ENCODE data around the gene ME3.
A peak's percentile ranks its signal among the peaks of the same experiment; 100 is the strongest.

Gene ME3

DNA sequence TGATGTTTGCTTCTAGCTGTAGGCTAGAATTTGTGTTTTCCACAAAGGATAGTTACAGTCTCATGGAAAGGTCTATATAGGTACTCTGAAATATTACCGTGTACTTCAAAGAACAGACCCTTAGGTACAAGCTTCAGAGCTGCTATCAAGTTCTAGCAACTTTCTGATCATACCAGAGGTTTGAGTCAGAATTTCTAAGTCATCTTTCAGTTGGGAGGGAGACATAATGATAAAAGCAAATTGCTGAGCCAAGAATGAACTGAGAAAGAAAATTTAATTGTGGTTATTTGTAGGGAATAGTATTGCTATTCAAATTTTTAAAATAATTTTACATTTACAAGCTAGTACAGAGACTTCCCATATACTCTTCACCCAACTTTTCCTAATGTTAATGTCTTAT is 19.9 kb upstream of the ME3 start:
- FAIRE-seq, result no peak

DNA sequence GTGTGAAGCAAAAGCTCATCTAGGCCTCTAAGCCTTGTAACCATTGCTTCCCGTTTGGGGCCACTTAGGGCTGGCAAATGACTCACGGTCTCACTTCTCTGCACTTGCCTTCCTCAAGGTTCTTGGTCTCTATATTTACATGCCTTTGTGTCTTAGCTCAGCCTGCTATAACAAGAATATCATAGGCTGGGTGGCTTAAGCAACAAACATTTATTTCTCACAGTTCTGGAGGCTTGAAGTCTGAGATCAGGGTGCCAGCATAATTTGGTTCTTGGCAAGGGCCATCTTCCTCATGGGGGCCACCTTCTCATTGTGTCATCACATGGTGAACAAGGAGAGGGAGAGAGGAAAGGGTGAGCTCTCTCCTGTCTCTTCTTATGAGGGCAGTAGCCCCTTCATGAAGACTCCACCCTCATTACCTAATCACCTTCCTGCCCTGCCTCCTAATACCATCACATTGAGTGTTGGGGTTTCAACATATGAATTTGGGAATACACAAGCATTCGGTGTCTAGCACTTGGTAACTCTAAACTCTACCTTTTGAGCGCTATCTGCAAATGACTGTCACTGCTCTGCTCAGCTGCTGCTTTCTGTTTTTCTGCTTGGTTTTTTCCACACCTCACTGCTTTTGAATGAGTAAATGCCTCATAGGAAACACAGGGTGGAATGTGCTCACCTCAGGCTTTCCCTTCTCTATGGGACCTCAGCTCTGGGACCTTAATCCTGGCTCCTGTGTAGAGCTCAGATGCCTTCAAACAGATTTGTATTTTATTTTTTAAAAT is 16.2 kb upstream of the ME3 start:
- no peak for FAIRE-seq

DNA sequence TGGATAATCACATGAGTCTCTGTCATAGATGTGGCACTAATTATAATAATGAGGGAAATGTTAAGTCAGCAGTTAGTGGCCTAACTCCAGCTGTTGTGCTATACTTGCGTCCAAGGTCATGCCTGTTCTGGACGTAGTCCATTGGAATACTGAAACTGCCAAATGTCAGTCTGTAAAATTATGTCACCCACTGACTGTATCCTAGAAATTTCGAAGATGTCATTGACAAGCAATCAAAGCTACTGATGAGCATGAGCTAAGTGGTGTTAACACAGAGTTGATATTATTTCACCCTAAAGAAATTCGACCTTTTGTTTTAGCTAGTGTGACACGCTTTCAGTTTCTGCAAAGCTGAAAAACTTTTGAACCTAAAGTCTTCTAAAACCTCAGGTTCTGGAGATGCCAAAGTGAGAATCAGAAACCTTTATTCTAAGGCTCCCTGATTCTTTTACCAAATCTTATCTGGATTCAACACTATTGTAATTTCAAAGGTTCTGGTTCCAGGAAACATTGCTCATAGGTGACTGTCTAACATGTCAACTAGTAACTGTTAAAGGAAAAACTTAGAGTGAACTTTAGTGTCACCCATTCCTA is 14.9 kb upstream of the ME3 start:
- FAIRE-seq, result no peak

DNA sequence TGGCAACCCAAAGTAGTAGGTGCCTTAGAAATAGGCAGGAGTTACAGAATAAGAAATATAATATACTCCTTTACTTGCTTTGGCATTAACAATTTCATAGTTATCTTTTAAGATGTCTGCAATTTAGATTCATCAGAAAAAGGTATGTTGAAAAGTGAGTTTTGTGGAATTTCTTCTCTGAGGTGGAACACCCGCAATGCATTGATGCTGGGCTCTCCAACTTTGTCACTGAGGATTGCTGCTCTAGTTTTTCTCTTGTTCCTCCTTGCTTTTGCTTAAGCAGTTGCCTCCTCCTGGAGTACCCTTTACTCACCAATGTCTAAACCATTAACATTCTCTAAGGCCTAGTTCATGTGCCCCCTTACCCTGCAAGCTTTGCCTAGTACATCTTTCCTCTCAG is 14.1 kb upstream of the ME3 start:
- no peak for FAIRE-seq

DNA sequence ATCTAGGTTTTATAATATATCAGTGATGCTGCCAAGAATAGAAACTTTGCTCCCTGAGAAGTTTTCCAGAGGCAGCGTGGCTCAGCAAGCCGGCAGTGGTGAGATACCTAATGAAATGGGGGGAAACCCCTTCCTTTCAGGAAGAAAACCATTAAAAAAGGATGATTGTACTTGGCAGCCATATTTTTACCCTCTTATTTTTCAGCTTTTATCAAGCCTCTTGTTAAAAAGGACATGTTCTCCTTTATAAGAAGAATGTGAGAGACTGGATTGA is 9.0 kb upstream of the ME3 start:
- no peak for FAIRE-seq

DNA sequence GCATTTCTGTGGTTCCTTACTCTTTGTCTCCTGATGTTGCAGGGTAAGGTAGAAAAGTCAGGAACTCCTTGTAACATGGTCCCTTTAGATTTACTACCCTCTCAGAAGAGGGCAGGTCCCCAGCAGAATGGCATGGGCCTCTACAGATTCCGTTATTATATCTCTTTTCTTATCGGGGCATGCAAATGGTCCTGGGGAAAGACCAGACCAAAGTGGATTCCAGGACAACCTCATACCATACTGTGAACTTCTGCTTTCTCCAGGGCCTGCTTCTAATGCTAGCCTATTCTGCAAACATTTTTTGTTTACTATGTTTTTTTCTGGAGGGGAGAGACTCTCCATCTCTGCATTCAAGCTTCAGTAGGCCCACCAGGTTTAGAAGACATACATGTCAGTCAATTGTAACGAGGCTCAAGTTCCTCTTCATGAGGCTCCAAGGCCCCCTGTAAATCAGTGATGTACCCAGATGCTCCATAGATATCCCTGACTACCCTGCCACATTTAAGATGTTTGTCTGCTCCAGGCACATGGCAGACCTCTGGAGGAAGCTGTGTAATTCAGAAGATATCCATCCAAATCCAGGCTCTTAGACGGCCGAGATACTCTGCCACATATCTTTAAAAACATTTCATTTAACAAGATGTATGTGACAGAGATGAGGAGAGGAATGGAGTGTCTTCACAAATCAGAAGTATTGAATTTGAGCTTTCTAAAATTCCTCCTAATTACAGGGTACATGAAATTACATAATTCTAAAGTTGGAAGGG is 8.5 kb upstream of the ME3 start:
- no peak for FAIRE-seq

DNA sequence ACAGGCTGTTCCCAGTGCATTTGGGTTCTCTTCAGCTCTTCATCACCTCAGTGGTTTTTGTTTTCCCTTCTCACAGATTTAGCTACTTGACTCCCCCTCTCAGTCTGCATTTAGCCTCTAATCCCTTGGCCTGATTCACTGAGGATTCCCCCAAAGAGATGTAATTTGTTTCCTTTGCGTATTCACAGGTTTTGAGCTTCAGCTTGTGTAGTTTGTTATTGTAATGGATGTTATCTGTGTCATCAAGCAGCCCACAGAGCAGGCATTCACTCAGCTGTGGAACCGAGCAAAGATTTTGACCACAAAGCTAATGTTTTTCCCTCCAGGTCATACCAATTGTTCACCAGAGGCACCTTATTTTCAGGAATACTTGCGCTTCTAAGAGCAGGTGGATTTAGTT is 6.4 kb upstream of the ME3 start:
- FAIRE-seq, result no peak

DNA sequence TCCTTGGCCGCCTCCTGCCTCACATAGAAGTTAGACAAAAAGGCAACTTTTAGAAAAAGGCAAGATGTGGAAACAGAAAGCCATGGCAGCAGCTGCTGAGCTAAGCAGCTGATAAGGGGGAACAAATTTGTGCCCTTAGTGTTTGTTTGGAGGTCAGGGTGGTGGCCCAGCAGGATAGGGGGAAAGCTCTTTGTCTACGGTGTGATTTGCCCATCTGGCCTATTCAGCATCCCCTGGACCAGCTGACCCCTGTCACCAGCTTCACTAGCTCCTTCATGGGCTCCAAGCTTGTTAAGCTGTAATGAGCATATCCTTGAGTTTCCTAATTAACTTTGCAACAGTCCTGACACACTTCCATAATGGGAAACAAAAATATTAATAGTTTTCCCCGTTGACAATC is 5.9 kb upstream of the ME3 start:
- FAIRE-seq, result no peak

DNA sequence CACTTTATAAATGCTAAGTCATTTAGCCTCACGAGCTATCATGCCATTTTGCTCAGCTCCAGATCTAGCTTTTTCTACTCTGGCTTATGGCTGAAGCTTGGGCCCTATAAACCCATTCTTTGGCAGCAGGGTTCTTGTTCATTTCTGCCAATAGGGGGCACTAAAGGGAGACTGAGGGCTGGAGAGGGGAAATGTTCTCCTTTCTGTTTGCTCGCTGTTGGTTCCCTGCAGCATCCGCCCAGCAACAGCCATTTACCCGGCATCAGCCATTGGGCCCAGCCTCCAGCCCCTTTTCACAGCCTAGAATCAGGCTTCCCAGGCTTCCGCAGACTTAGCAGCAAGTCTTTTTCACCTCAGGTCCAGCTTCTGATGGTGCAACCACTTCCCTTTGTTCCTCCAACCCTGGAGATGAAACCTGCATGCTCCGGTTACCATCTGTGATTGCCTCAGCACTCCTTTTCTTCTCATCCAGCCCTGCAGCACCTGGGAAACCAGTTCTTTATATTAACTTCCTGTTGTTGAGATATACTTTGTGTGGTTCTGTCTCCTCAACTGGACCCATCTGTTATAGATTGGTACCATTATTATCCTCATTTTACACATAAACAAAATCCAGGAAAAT is 4.2 kb upstream of the ME3 start:
- no peak for FAIRE-seq

DNA sequence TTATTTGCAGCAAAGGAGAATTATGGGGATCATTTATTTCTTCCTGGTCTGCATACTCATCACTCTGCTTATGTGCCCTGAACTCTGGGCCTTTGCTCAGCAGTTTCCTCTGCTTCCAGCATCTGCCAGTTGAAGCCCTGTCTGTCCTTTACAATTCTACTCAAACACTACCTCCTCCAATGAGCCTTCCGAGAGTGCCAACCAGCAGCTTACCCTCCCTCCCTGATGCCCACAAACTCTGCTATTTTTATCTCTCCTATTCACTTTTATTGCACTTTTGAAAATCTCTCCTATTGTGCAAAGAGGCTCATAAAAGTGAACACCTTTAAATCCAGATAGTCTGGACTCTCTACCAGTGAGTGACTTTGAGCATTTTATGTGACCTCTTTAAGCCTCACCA is 3.6 kb upstream of the ME3 start:
- FAIRE-seq, result no peak

DNA sequence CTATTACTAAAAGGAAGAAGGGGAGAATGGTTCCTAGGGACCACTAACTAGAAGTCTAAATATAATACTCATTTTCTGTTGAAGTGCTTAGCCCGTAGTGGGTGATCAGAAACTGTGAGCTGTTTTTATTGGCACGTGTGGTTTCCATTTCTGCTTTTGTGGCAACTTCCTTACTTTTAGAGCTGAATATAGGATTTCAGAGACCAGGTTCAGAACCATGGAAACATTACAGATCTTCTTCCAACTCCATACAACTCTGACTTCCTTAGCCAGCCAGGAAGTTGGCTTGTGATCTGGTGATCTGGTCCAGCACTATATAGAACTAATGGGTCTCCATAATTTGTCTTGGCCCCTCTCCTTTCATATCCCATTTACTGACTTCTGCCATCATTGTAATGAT is 2.6 kb upstream of the ME3 start:
- FAIRE-seq, result no peak

DNA sequence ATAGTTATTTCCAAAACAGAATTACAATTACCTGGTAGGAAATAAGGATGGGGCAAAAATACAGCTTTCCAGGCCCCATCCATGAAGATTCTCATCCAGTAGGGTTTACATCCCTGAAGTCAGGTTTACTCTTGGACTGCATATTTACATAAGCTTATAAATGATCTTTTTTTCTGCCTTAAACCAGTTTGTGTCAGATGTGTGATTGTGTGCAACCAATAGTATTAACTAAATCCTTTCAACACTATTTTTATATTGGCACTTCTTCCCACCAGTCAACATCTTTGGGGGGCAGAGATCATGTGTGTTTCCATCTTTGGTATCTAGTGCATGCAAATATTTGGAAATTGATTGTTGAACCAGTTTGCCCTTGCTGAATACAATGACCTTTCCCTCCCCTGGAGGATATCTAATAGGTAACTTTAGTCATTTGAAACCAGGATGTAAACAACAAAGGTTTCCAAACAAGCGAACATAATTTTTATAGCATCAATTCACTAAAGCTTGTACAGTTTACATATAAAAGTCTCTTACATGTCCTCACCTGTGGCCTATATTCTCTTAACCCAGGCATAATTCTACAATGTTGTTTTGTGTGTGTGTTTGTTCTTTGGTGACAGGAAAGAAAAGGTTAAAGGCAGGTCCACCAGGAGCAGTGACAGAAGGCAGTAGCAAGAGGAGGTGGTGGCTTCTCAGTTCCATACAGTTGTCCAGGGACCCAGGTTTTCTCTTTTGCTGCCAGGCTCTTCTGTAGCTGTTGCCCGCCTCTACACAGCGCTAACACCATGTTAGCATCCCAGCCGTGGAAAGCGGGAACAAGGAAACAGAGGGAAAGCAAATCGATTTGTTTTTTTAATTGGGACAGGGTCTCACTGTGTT is 1.7 kb upstream of the ME3 start:
- peak; percentile 14 for FAIRE-seq

DNA sequence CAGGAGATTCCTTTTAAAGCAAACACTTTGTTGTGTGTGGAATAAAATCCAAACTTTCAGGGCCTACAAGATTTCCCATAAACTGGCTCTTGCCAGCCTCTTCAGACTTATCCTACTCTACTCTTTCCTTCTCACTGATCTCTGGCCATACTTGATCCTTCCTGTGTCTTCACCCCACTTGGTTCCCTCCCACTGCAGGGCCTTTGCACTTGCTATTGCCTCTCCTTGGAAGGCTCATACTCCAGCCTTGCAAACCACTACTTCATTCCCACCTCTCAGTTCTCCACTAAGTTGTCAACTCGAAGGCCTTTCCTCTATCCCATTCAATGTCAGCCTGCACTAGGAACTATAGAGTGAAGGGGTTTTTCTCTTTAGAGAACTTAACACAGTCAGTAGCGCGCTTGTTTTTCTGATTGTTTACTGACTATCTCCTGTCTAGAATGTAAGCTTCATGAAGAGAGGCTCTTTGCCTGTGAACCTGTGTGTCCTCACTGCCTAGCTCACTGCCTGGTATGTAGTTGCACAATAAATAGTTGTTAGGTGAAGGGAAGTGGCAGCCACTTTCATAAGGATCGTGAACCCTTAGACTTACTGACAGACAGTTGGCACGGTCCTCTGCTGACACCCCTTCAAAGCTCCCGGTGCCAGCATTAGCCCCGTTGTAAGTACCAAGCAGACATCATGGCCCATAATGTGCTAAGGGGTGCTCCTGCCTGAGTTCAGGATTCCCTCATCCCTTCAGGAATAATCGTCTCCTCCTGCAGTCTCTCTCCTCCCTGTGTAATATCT is 833 bp upstream of the ME3 start:
- no peak for FAIRE-seq

DNA sequence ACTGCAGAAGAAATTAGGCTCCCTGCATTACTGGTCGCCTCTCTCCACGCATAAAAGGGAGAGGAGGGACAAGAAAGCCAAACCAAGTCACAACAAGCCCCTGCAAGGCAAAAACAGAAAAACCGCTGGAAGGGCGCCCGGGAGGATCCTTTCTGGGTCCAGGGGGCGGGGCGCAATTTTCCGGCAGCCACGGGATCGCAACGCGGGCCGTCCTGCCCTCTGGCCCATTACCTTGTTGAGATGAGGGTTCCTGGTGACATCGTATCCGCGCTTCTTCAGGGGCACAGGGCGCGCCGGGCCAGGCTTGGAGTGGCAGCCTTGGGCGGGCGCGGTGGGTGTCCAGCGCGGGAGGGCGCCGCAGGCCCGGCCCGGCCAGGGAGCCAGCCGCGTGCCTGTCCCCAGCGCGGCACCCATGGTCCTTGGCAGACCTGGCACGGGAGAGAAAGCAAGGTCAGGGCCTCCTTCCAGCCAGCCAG is 847 bp downstream of the ME3 start:
- FAIRE-seq, result no peak

DNA sequence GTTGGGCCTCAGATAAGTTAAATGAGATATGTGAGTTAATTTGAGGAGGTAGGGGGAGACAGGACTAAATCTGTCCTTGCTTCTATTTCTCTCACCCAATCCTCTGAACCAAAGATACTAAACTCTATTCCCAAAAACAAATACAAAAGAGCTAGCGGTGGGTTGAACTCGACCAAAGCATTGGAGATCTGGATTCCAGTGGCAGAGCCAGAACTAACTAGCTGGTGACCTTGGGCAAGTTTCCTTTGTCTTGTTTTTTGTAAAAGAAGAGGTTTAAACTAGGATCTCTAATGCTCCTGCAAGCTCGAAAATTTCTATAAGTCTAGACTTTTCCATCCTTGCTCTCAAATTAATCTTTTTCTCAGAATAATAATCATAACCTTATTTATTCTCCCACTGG is 1.5 kb downstream of the ME3 start:
- no peak for FAIRE-seq

DNA sequence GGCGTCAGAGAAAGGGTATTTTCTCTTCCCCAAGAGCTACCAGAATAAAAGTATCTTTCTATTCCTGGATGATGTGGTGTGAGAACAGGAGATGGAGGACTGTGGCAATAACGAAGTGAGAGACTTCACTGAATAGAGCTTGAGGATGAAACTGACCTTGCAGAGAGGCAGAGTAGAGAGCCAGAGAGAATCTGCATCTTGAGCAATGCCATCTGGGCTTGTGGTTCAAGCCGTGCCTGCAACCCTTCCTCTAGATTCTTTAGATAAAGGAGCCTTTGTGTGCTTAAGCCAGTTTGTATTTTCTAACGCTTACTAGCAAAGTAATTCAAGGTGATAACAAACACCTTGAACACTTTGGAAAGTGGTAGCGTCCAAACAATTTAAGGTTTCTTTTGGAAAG is 2.2 kb downstream of the ME3 start:
- no peak for FAIRE-seq

DNA sequence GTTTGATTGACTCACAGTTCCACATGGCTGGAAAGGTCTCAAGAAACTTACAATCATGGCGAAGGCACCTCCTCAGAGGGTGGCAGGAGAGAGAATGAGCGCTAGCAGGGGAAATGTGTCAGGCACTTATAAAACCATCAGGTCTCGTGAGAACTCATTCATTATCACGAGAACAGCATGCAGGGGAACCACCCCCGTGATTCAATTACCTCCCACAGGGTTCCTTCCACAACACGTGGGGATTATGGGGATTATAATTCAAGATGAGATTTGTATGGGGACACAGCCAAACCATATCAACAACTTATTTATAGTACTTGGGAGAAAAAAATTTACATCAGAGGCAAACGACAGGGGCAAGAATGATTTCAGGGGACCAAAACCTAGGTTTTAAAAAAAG is 3.0 kb downstream of the ME3 start:
- no peak for FAIRE-seq

DNA sequence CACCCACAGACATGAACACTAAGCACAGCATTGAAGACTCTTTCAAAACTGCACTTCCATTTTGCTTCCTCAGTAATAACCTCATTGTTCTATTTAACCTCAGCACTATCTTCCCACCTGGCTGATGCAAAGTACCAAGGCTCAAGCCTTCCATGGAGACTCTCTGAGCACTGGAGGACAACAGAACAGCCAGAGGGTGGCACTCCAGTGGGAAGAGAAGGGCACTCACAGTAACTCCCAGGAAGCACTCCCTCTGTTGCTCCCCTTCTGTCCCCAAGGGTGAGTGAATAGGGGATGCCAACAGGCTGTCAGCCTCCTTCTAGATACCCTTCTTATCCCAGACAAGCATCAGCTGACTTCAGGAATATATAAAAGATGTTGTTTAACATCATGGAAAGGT is 3.5 kb downstream of the ME3 start:
- no peak for FAIRE-seq

DNA sequence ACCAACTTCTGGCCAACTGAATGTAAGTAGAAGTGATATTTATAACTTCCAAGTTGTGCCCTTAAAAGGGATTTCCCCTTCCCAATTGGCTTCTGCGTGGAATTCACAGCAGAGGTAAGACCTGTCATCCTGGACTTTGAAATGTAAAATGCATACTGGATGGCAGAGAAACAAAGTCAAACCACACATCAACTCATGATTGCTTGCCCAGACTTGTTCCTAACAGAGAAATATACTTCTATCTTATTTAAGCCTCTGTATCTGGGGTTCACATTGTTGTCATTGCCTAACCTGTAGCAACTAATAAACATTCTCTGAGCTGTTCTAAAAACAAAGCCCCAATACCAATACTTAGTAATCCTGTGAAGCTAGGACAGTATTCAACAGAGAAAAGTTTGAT is 6.2 kb downstream of the ME3 start:
- no peak for FAIRE-seq

DNA sequence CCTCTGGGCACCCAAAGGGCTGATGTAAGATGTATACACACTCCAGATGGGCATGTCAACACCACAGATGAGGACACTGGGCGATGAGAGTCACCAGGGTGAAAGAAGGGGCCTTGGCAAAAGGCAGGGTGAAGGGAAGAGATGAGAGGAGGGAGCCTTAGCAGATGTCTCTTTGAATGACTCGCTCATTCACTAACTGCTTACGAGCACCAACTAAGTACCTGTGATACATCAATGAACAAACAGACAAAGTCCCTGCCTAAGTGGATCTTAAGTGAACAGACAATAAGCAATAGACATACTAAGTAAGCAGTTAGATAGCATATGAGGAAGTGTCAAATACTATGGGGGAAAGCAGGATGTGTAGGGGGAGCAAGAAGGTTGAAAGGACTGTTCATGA is 7.5 kb downstream of the ME3 start:
- FAIRE-seq, result no peak

DNA sequence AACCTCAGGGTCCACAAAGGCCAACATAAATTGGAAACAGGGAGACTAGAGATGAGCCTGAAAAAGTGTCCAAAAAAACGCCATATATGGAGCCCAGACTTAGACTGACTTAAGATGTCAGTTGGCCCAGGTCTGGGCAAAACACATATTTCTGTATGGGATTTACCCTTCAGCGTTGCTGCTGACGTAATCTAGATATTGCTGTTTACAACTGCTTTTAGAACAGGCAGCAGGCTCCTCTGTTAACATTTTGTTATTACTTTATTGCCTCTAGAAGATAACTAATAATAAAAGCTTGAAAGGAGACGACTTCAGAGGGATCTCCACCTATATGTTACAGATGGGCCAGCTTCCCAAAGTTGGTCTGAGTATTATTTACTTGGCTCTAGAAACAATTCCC is 8.7 kb downstream of the ME3 start:
- no peak for FAIRE-seq

DNA sequence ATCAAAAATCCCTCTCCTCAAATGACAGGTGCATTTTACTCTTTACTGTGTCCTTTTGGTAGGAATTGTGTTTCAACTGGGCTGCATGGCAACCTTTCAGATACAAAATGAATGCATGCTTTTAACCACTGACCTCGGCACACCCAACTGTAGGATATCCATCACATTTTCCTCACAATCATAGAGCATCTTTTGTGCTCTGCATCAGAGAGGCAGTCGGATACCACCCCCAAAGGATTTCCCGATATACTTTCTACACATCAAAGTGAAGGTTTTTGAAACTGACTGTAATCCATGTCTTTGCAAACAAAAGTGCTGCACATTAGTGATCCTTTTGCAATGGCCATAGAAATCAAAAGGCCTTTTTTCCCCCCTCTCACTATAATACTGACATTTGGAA is 9.1 kb downstream of the ME3 start:
- FAIRE-seq, result no peak

All from colon (tissue), 2 donors.